Pancreas (tissue), 10 donors: Measurements from ENCODE around the gene DIP2B. TPM values are rescaled to one million over a fixed set of nuclear protein-coding genes. Genes with fewer than 3 reads are reported as not detected.

Source experiments
- ATAC-seq, 4 donors: fragments of 200-7000 bp; cut with Tn5 transposase; one replicate each; pipeline versions ENCODE4 v1.8.0 to v1.9.1; 2020; ENCODE audit warnings: mild to moderate bottlenecking in 4 of 4, moderate library complexity in 4 of 4
- DNase-seq, 6 donors: peaks; one replicate each; pipeline ENCODE4 v3.0.0-alpha.2; 2020
- FAIRE-seq: peaks from 2 replicates; lab custom pipeline; 2012; peaks lifted over from hg19 to GRCh38; lab: Jason Lieb, UNC
- H3K27ac ChIP-seq, 4 donors: fragments of 200-600 bp; sonication (generic); 1 replicate in 3 of 4; 2 replicates in 1 of 4; pipeline versions ENCODE4 v1.5.0 to v1.8.0; 2020
- H3K27me3 ChIP-seq, 4 donors: fragments of 200-600 bp; one replicate each; pipeline ENCODE4 v1.8.0; 2021
- H3K36me3 ChIP-seq, 3 donors: fragments of 200-600 bp; sonication (generic) in 1 of 3; one replicate each; pipeline versions ENCODE4 v1.5.0 to v1.8.0; 2020 to 2021
- H3K4me1 ChIP-seq, 3 donors: fragments of 200-600 bp; one replicate each; pipeline ENCODE4 v1.8.0; 2021
- H3K4me3 ChIP-seq, 4 donors: fragments of 200-600 bp; sonication (generic) in 2 of 4; one replicate each; pipeline versions ENCODE4 v1.5.0 to v1.8.0; 2020 to 2021
- H3K9me3 ChIP-seq, 4 donors: fragments of 200-600 bp; one replicate each; pipeline ENCODE4 v1.8.0; 2021
- CTCF ChIP-seq, 4 donors: fragments of 200-600 bp; sonication (generic) in 3 of 4; IDR thresholded peaks; one replicate each; pipeline versions ENCODE4 v1.5.0 to v1.8.0; 2021; ENCODE audit warnings: antibody characterized with exemption in 4 of 4
- WGBS, 2 donors: extraction: QIAGEN DNeasy Blood & Tissue Kit; methylation state at CpG; one replicate each; pipeline ENCODE4 v1.1.7; 2013; 5-methylcytosine and 5-hydroxymethylcytosine counted together
- intact Hi-C, 3 donors: fragments of 100-400 bp; cut with DNase I; formaldehyde crosslinking; loops; one replicate each; pipeline versions ENCODE4 v1.11.1 to v1.14.2; 2022
- polyA plus RNA-seq, 2 donors: library from polyadenylated mRNA; stranded (reverse); fragments of 200-250 nt; gene quantifications; one replicate each; pipeline ENCODE4 v1.2.3, GENCODE V29; 2013
- total RNA-seq, 6 donors: library from RNA; stranded (reverse); fragmentation: NEBNext Ultra II Directional in 4 of 6; extraction: Animal tissue kit (Norgen Biotek cat#: 25700) in 4 of 6; gene quantifications; one replicate each; pipeline versions ENCODE4 v1.2.1 to v1.2.4, GENCODE V29; 2021 to 2023
- donor health status: healthy with polysubstance abuse.
- donor health status: DM: no; HTN: no; CAD: no; lungs with moderate emphysema.
- donor health status: DM: no; HTN: no; CAD: no.
- donor health status: control.
- donor health status: control.
- donor health status: Bipolar disorder and iron deficiency.
- donor health status: DM: yes; HTN: yes; CAD: no.
- donor health status: DM: no; HTN: no; CAD: no.
- donor health status: DM: no; HTN: no; CAD: no.
- donor health status: DM: yes; HTN: yes; CAD: no.

DIP2B gene
- total and polyA plus RNA-seq, 8 donors = 3.2 to 15.9 (median 9.2) TPM

GRCh38 chr12:50614167-50614759 lies 109.5 kb downstream of the DIP2B start:
- H3K27ac ChIP-seq = peak overlapping the region in 1 of 4 donors; percentile 6
- ATAC-seq (peak in 2 of 4 donors; percentile 17 to 48), DNase-seq (no peak), FAIRE-seq (no peak)
- no peak overlapping the region for H3K4me3 ChIP-seq
- no peaks in the 10 kb centered on the region for H3K27me3 ChIP-seq
- peaks cover 0 to 12% (median 2%) of the 10 kb centered on the region in 3 donors for H3K4me1 ChIP-seq
- H3K9me3 ChIP-seq = no peaks in the 10 kb centered on the region
- WGBS, 2 donors = 62 to 66% methylated on average over 4 of the region's 4 CpGs
- intact Hi-C loops = no loop called here
- no peaks in the 10 kb centered on the region for H3K36me3 ChIP-seq
- no peak for TF ChIP-seq CTCF (IDR thresholded peaks at IDR 0.05)

- TF ChIP-seq CTCF (IDR thresholded peaks at IDR 0.05) = no peak
- no peaks in the 10 kb centered on the region for H3K9me3 ChIP-seq
- FAIRE-seq = no peak
- H3K27ac ChIP-seq = no peak overlapping the region
- no peak for ATAC-seq
- no peaks in the 10 kb centered on the region for H3K36me3 ChIP-seq
- intact Hi-C loops = no loop called here
- H3K4me3 ChIP-seq = no peak overlapping the region
- H3K4me1 ChIP-seq = peaks cover 0 to 20% (median 5%) of the 10 kb centered on the region in 3 donors
- H3K27me3 ChIP-seq = no peaks in the 10 kb centered on the region
- 93 to 95% methylated on average over 7 of the region's 7 CpGs for WGBS, 2 donors
- no peak for DNase-seq
These were observed 110.5 kb downstream of the DIP2B start for GRCh38 chr12:50615145-50615906.

- TF ChIP-seq CTCF (IDR thresholded peaks at IDR 0.05) = no peak
- Histone ChIP-seq H3K4me3 (no peak overlapping the region), H3K36me3 (no peaks in the 10 kb centered on the region), H3K27ac (no peak overlapping the region), H3K27me3 (no peaks in the 10 kb centered on the region), H3K9me3 (no peaks in the 10 kb centered on the region), H3K4me1 (peaks cover 2 to 25% (median 5%) of the 10 kb centered on the region in 3 donors)
- FAIRE-seq = no peak
- intact Hi-C loops = no loop called here
- no peak for DNase-seq
- WGBS, 2 donors = 95% methylated on average over 1 of the region's 1 CpG
- ATAC-seq = no peak
These were observed 111.1 kb downstream of the DIP2B start for GRCh38 chr12:50615907-50616296.

- no peaks in the 10 kb centered on the region for H3K27me3 ChIP-seq
- TF ChIP-seq CTCF (IDR thresholded peaks at IDR 0.05) = no peak
- no peak for FAIRE-seq
- no peaks in the 10 kb centered on the region for H3K36me3 ChIP-seq
- H3K9me3 ChIP-seq = no peaks in the 10 kb centered on the region
- WGBS, 2 donors = 41 to 47% methylated on average over 2 of the region's 2 CpGs
- no peak for ATAC-seq
- intact Hi-C loops = no loop called here
- H3K27ac ChIP-seq = no peak overlapping the region
- no peak overlapping the region for H3K4me3 ChIP-seq
- no peak for DNase-seq
- peaks cover 14 to 40% (median 16%) of the 10 kb centered on the region in 3 donors for H3K4me1 ChIP-seq
These were observed 112.9 kb downstream of the DIP2B start for GRCh38 chr12:50617657-50618056.
